SK-N-SH (cell line): ENCODE data around the gene RBBP8NL. TPM values are rescaled to one million over a fixed set of nuclear protein-coding genes. Genes with fewer than 3 reads are reported as not detected.

Experiments
- CTCF ChIA-PET: fragments of 300-600, 350-600 bp; formaldehyde crosslinking; extraction: SDS; loops from one replicate; lab custom pipeline; 2021; lab: Yijun Ruan, JAX
- POLR2A ChIA-PET: fragments of 350-600 bp; sonication (Branson Sonifier 250); formaldehyde crosslinking; extraction: SDS; loops from one replicate; lab custom pipeline; 2020; ENCODE audit warnings: antibody characterized with exemption, inconsistent platforms; lab: Yijun Ruan, JAX
- DNase-seq: peaks from one replicate; pipeline ENCODE4 v3.0.0; 2012
- H2AFZ ChIP-seq: fragments of 200-600 bp; sonication (generic); 2 replicates; pipeline ENCODE4 v1.8.1; 2016; ENCODE audit warnings: antibody characterized with exemption, mild to moderate bottlenecking, low read depth
- H3F3A ChIP-seq: fragments of 200-600 bp; sonication (generic); replicated peaks from 2 replicates; pipeline ENCODE3; 2016; ENCODE audit warnings: antibody characterized with exemption, mild to moderate bottlenecking; ENCODE audit not compliant: insufficient read depth
- H3K27ac ChIP-seq, 2 experiments: fragments of 200-500 bp in 1 of 2; fragments of 200-600 bp in 1 of 2; sonication (Bioruptor generic) in 1 of 2; sonication (generic), shearing (Covaris generic) in 1 of 2; 2 replicates each; pipeline versions ENCODE4 v1.5.1 to v1.6.1; 2014 to 2016; ENCODE audit warnings: low read depth in 2 of 2, inconsistent platforms in 1 of 2, low read length in 1 of 2, mild to moderate bottlenecking in 1 of 2, mixed read lengths in 1 of 2
- H3K27me3 ChIP-seq: fragments of 200-600 bp; sonication (generic), shearing (Covaris generic); 2 replicates; pipeline ENCODE4 v1.6.1; 2016; ENCODE audit warnings: mixed run types; ENCODE audit not compliant: insufficient read depth
- H3K36me3 ChIP-seq, 2 experiments: fragments of 200-500 bp in 1 of 2; fragments of 200-600 bp in 1 of 2; sonication (Bioruptor generic) in 1 of 2; sonication (generic) in 1 of 2; replicated peaks in 1 of 2; 2 replicates each; pipeline versions ENCODE3 to v1.5.1; 2014 to 2016; ENCODE audit warnings: low read length in 1 of 2, mild to moderate bottlenecking in 1 of 2; ENCODE audit not compliant: insufficient read depth in 2 of 2, control insufficient read depth in 1 of 2
- H3K4me1 ChIP-seq, 2 experiments: fragments of 200-500 bp in 1 of 2; fragments of 200-600 bp in 1 of 2; sonication (Bioruptor generic) in 1 of 2; sonication (generic), shearing (Covaris generic) in 1 of 2; 2 replicates each; pipeline versions ENCODE4 v1.5.1 to v1.6.1; 2014 to 2016; ENCODE audit warnings: low read depth in 1 of 2, low read length in 1 of 2, mixed run types in 1 of 2; ENCODE audit not compliant: insufficient read depth in 2 of 2, control insufficient read depth in 1 of 2
- H3K4me2 ChIP-seq: fragments of 200-600 bp; sonication (generic), shearing (Covaris generic); 2 replicates; pipeline ENCODE4 v1.6.1; 2017; ENCODE audit warnings: mixed run types
- H3K4me3 ChIP-seq, 2 experiments: fragments of 200-500 bp in 1 of 2; fragments of 200-600 bp in 1 of 2; sonication (Bioruptor generic) in 1 of 2; sonication (generic), shearing (Covaris generic) in 1 of 2; 2 replicates each; pipeline versions ENCODE4 v1.5.1 to v1.8.1; 2014 to 2016; ENCODE audit warnings: low read depth in 2 of 2, inconsistent platforms in 1 of 2, low read length in 1 of 2, mild to moderate bottlenecking in 1 of 2, mixed read lengths in 1 of 2, moderate library complexity in 1 of 2
- H3K79me2 ChIP-seq: fragments of 200-600 bp; sonication (generic); 2 replicates; pipeline ENCODE4 v1.8.1; 2017; ENCODE audit warnings: mild to moderate bottlenecking; ENCODE audit not compliant: insufficient read depth
- H3K9ac ChIP-seq: fragments of 200-600 bp; sonication (generic); 2 replicates; pipeline ENCODE4 v1.6.1; 2017; ENCODE audit warnings: mixed run types
- H3K9me2 ChIP-seq: fragments of 200-600 bp; sonication (generic); 2 replicates; pipeline ENCODE4 v1.6.1; 2017; ENCODE audit warnings: mixed run types
- H3K9me3 ChIP-seq: fragments of 200-600 bp; sonication (generic); 2 replicates; pipeline ENCODE4 v1.6.1; 2017; ENCODE audit warnings: mixed run types, mild to moderate bottlenecking, moderate library complexity
- H4K20me1 ChIP-seq: fragments of 200-600 bp; sonication (generic); 2 replicates; pipeline ENCODE4 v1.6.1; 2017; ENCODE audit warnings: mild to moderate bottlenecking, mixed run types; ENCODE audit not compliant: insufficient read depth
- CHD2 ChIP-seq: fragments of 150-350 bp; IDR thresholded peaks from 2 replicates; pipeline ENCODE4 v1.6.1; 2018; ENCODE audit warnings: low read length; ENCODE audit not compliant: partially characterized antibody
- EP300 ChIP-seq, 2 experiments: IDR thresholded peaks; 2 replicates each; pipeline versions ENCODE4 v1.4.0 to v1.6.1; 2012; ENCODE audit warnings: borderline replicate concordance in 1 of 2, low read depth in 1 of 2, low read length in 1 of 2
- FOSL2 ChIP-seq: IDR thresholded peaks from 2 replicates; pipeline ENCODE4 v1.4.0; 2012; ENCODE audit warnings: low read depth, mild to moderate bottlenecking, moderate library complexity, borderline replicate concordance
- FOXM1 ChIP-seq: IDR thresholded peaks from 2 replicates; pipeline ENCODE4 v1.4.0; 2012; ENCODE audit warnings: low read depth, mild to moderate bottlenecking
- JUND ChIP-seq: IDR thresholded peaks from 2 replicates; pipeline ENCODE4 v1.4.0; 2012
- MXI1 ChIP-seq: IDR thresholded peaks from 2 replicates; pipeline ENCODE4 v1.6.1; 2012; ENCODE audit warnings: mild to moderate bottlenecking, low read depth, low read length, improper control_type of control experiment
- NFIC ChIP-seq: IDR thresholded peaks from 2 replicates; pipeline ENCODE4 v1.4.0; 2012; ENCODE audit warnings: borderline replicate concordance
- RCOR1 ChIP-seq: fragments of 150-350 bp; IDR thresholded peaks from 2 replicates; pipeline ENCODE4 v1.6.1; 2017; ENCODE audit warnings: antibody characterized with exemption, low read length
- RXRA ChIP-seq: IDR thresholded peaks from 2 replicates; pipeline ENCODE4 v1.4.0; 2012; ENCODE audit warnings: low read depth, mild to moderate bottlenecking, borderline replicate concordance
- SIN3A ChIP-seq: IDR thresholded peaks from 2 replicates; pipeline ENCODE4 v1.6.1; 2012; ENCODE audit warnings: low read depth, mild to moderate bottlenecking, low read length, moderate library complexity, borderline replicate concordance
- TCF12 ChIP-seq: IDR thresholded peaks from 2 replicates; pipeline ENCODE4 v1.4.0; 2012
- TEAD4 ChIP-seq: IDR thresholded peaks from 2 replicates; pipeline ENCODE4 v1.4.0; 2012; ENCODE audit warnings: mild to moderate bottlenecking, borderline replicate concordance; ENCODE audit not compliant: insufficient read depth
- WGBS: methylation state at CpG from one replicate; pipeline ENCODE4 v1.1.6; 2017; ENCODE audit warnings: low lambda C conversion rate; 5-methylcytosine and 5-hydroxymethylcytosine counted together
- polyA plus RNA-seq, 3 experiments: library from polyadenylated mRNA; depleted of rRNA; stranded (reverse); fragments of >200 nt; gene quantifications; 2 replicates each; pipeline ENCODE4 v1.2.3, GENCODE V29; 2012
- TF ChIP-seq, protein P1 (sequence below): IDR thresholded peaks from 2 replicates; pipeline ENCODE4 v1.4.0; 2012; ENCODE audit warnings: low read depth
- TF ChIP-seq, protein P2 (sequence below): IDR thresholded peaks from 2 replicates; pipeline ENCODE4 v1.4.0; 2012; ENCODE audit warnings: low read depth, borderline replicate concordance
- TF ChIP-seq, protein P3 (sequence below): fragments of 200-600 bp; sonication (generic); IDR thresholded peaks from 2 replicates; pipeline ENCODE4 v1.6.1; 2017; ENCODE audit warnings: antibody characterized with exemption, mild to moderate bottlenecking, moderate library complexity

The RBBP8NL gene
- polyA plus RNA-seq, 1 of the 3 experiments (the other 2 are of a cell fraction), result not detected

DNA sequence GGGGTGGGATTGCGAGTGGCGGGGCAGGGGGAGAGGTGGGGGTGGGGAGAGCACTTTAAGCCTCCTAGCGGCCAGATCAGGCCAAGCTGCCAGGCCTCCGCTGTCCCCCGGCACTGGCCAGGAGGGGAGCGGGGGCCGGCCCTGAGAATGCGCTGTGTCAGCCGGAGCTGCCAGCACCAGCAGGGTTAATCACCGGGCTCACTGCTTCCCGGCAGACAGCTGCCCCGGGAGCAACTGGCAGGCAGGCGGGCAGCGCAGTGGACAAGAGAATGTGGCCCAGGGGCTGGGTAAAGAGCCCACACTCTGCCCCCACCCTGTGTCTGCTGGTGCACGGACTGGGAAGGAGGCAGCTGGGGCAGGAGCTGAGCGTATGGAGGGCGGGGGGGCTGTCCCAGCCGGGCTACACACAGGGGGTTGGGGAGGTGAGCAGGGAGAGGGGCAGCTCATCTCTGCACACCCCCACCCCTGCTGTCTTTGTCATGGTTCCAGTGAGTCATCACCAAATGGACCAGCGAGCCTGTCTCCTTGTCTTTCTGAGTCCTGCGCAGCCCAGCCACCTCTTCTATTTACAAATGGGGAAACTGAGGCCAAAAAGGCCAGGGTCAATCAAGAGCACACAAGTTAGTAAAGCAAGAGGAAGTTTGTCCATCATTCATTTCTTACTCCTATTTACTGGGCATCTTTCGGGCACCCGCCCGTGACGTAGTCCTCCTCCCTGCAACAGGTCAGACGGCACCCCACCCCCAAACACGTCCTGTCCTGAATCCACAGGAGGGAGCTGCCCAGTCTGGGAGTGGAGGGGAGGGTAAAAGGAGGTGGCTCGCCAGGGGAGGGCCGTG lies 58.1 kb downstream of the RBBP8NL start:
- Histone ChIP-seq H3F3A (peaks cover 13% of the 10 kb centered on the region), H3K36me3 (no peaks in the 10 kb centered on the region), H3K9me3 (no peaks in the 10 kb centered on the region), H2AFZ (no peak overlapping the region), H3K27me3 (no peaks in the 10 kb centered on the region), H3K9ac (no peak overlapping the region), H3K4me3 (peak overlapping the region in 1 of 2 experiments; percentile 35; a peak in 2 of 4 replicates), H3K79me2 (peaks cover 16% of the 10 kb centered on the region; the same call in 1 of the 2 replicates), H3K9me2 (no peaks in the 10 kb centered on the region), H3K27ac (peak overlapping the region in 1 of 2 experiments; percentile 93; a peak in 2 of 4 replicates), H3K4me2 (peak overlapping the region; percentile 84), H3K4me1 (peaks cover 33 to 77% of the 10 kb centered on the region in 2 experiments; a peak in 3 of 4 replicates), H4K20me1 (peaks cover 16% of the 10 kb centered on the region)
- CTCF ChIA-PET, result interaction anchor here (0.7 to 12.0 kb wide), 18 partner anchors 12 to 438 kb away, joined by 3 to 127 read pairs (median 4); partner anchors contain the start of genes ADRM1 and RPS21
- TF ChIP-seq JUND (peak; percentile 27; the same call in 1 of the 2 replicates), TEAD4 (no peak), EP300 (IDR thresholded peaks at IDR 0.05; ENCODE audit: borderline replicate concordance in 1 of 2, low read depth in 1 of 2, low read length in 1 of 2) (peak in 1 of 2 experiments; percentile 16; a peak in 1 of 4 replicates), RCOR1 (peak; percentile 31), FOSL2 (peak; percentile 19; the same call in 1 of the 2 replicates), TCF12 (peak; percentile 45), MXI1 (0 out of 2 replicates have a peak, but pooled peaks have one; percentile 27), RXRA (peak; percentile 28; the same call in 1 of the 2 replicates), NFIC (no peak), FOXM1 (no peak), CHD2 (peak; percentile 10), SIN3A (peak; percentile 43; the same call in 1 of the 2 replicates)
- TF ChIP-seq, protein P1, sequence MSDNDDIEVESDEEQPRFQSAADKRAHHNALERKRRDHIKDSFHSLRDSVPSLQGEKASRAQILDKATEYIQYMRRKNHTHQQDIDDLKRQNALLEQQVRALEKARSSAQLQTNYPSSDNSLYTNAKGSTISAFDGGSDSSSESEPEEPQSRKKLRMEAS, result peak; percentile 46; the same call in 1 of the 2 replicates
- TF ChIP-seq, protein P2, sequence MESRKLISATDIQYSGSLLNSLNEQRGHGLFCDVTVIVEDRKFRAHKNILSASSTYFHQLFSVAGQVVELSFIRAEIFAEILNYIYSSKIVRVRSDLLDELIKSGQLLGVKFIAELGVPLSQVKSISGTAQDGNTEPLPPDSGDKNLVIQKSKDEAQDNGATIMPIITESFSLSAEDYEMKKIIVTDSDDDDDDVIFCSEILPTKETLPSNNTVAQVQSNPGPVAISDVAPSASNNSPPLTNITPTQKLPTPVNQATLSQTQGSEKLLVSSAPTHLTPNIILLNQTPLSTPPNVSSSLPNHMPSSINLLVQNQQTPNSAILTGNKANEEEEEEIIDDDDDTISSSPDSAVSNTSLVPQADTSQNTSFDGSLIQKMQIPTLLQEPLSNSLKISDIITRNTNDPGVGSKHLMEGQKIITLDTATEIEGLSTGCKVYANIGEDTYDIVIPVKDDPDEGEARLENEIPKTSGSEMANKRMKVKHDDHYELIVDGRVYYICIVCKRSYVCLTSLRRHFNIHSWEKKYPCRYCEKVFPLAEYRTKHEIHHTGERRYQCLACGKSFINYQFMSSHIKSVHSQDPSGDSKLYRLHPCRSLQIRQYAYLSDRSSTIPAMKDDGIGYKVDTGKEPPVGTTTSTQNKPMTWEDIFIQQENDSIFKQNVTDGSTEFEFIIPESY, result no peak
- TF ChIP-seq, protein P3, sequence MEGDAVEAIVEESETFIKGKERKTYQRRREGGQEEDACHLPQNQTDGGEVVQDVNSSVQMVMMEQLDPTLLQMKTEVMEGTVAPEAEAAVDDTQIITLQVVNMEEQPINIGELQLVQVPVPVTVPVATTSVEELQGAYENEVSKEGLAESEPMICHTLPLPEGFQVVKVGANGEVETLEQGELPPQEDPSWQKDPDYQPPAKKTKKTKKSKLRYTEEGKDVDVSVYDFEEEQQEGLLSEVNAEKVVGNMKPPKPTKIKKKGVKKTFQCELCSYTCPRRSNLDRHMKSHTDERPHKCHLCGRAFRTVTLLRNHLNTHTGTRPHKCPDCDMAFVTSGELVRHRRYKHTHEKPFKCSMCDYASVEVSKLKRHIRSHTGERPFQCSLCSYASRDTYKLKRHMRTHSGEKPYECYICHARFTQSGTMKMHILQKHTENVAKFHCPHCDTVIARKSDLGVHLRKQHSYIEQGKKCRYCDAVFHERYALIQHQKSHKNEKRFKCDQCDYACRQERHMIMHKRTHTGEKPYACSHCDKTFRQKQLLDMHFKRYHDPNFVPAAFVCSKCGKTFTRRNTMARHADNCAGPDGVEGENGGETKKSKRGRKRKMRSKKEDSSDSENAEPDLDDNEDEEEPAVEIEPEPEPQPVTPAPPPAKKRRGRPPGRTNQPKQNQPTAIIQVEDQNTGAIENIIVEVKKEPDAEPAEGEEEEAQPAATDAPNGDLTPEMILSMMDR, result peak; percentile 49
- 27% methylated on average over 11 of the region's 28 CpGs for WGBS
- peak; percentile 89 for DNase-seq
- POLR2A ChIA-PET, result interaction anchor here (0.9 to 1.3 kb wide), 3 partner anchors 13 to 149 kb away, joined by 3 to 8 read pairs (median 4); partner anchors contain the start of genes HRH3 and RPS21
